ENCODE measurements around the gene BCLAF1.
"Not testable (repeated sequence)": the region's sequence is repeated elsewhere in the genome, so short reads cannot be mapped to it uniquely, and the experiment has no call there.

The BCLAF1 gene

DNA sequence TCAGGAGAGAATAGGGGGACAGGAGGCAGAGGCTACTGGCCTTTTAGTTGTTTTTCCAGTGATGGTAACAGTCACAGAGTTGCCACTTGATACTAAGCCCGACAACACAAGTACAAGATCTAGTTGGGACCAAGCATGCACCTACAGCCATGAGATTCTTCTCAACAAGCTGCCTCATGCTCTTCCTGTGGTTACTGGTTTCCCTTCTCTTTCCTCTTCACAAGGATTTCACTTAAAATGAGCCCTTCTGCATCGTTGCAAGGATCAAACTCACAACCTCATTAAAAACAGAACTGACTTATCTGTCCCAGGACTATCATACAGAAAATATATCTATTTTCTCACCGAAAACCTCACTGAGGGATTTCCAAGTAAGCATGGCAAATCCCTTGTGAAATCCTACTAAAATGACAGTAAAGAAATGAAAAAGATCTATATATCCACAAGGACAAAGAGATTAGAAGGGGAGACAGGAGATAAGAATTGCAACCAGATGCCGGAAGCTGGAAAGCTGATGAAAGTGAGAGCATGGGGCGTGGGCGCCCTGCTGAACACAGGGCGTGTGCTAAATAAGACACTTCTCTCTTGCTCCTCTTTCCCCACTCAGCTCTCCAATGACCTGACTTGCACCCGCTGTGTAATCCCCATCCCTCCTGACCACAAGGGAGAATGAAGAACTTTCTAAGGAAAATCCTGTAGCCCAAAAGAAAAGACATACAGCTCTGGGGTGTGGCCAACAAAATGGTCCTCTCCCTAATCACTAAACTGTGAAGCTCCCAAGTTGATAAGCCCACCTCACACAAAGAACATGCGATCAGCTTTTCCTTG lies 53.0 kb downstream of the BCLAF1 start:
- DNase-seq, result no peak

DNA sequence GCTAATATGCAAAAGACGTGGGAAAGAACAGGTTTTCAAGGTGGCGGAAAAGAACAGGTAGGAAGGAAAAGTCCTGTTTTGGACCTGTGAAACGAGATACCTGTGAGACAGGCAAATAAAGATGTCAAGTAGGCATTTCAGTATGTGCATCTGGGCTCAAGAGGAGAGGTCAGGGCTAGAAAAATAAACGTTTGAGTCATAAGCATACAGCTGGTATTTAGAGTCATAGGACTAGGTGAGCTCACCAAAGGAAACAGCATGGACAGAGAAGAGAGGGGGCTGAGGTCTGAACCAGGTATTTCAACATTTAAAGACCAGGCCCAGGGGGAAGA lies 54.4 kb downstream of the BCLAF1 start:
- no peak for DNase-seq

DNA sequence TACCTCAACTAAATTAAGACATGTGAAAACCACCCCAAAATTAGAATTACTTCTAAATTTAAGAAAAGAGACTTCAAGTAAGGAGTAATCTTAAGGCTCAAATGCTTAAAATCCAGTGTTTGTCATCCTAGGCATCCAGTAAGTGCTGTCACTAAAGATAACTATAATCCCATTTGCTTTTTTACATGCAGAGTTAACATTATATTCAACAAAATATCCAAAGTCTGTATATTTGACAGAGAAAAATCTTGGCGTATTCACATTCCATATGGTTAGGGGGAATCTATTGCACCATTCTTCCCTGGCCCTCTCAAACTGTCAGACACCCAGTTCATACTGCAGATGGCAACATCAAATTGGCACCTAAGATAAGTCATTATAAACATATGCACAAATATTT lies 56.9 kb downstream of the BCLAF1 start:
- DNase-seq, result no peak

DNA sequence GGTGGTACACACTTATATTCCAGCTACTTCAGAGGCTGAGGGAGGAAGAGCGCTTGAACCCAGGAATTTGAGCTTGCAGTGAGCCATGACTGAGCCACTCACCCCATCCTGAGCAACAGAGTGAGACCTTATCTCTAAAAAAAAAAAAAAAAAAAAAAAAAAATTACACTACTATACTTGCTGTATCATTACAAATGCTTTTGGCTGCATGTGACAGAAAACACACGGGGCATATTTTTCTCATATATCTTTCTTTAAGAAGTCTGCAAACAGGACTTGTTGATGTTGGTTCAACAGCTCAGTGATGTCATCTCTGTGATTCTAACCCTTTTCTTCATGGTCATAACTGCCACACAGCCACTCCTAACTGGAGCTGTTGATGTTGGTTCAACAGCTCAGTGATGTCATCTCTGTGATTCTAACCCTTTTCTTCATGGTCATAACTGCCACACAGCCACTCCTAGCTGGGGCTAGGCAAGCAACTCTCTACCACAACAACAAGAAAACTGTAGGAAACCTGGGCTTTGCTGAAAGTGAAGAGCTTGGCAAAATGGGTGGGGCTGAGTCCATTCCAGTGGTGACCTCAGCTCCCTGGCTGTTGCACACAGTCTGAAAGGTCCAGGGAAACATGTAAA lies 59.3 kb downstream of the BCLAF1 start:
- no peak for DNase-seq

DNA sequence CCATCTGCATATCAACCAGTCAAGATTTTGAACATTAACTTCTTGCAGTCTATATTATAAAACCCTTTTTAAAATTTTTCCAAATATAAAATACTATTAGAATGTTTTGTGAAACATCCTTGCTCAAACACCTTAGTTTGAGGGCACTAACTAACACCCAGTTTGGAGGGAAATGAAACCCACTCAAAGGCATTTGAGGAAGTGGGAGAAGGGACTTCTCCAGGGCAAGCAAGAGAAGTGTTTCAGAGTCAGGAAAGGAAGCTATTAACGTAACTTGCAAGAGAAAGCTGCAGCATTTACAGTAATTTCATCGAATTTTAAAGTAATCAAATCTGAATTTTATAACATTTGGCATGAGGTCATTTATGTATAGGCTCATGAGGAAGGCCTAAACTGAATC lies 60.8 kb downstream of the BCLAF1 start:
- no peak for DNase-seq

DNA sequence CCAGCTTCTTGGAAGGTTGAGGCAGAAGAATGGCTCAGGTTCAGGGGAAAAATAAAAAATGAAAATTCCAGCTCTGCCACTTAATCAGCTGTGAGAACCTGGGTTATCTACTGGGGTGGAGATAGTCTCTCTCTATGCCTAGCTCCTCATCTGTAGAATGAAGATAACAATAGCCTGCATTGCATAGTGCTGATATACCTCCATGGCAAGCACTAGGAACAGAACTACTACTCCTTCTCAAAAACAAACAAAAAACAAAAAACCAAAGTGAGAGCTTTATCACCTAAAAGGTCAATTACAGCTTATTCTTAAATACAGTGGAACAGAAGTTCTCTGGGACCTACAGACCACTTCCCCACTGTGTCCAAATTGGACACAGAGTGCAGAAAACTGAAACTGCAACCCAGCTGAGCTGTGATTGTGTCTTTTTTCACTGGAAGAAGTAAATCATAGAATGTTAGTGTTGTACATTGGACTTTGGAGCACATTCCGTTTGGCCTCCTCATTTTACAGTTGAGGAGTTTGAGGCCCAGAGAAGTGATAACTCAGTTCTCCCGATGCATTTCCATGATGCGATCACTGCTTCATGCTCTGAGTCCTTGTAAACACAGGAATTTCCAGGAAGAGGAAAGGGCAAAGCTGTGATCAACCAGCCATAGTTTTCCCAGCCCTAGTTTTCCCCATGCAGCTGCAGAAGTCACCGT lies 62.8 kb downstream of the BCLAF1 start:
- DNase-seq, result no peak

DNA sequence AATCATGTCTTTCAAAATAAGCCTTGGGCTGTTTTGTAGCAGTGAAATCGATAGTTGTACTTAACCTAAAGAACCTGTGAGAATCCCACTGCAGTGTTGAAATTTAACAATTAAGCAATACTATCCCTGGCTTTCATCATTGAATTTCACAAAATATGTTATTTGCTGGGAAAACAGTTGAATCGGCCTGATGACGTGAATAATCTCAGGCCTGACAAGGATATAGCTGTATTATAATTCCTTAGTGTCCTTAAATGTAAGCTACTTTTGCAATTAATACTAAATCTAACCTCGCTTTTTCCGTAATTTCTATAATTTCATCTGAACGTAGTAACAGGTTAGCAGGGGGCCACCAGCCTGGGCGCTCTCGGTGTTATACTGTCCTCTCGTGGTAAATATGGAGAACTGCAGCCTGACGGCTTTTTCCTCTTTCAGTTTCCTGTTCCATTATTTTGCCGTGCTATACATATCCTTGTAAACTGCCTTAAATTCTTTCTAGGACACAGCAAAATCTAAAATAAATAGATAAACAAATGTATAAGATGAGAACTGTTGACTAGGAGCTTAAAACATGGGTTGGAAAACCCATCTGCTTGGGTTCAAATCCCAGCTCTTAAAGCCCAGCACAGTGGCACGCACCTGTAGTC lies 63.5 kb downstream of the BCLAF1 start:
- DNase-seq, result peak; percentile 35

DNA sequence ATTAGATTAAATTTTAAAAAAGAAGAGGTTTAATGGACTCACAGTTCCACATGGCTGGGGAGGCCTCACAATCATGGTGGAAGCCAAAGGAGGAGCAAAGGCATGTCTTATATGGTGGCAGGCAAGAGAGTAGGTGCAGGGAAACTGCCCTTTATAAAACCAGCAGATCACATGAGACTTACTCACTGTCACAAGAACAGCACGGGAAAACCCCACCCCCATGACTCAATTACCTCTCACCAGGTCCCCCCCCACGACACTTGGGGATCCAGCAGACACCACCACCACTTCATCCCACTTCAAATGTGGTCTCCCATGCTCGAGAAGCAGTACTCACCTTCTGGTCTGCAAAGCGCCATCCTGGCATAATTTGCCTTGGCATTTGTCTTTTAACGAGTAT lies 64.2 kb downstream of the BCLAF1 start:
- no peak for DNase-seq

DNA sequence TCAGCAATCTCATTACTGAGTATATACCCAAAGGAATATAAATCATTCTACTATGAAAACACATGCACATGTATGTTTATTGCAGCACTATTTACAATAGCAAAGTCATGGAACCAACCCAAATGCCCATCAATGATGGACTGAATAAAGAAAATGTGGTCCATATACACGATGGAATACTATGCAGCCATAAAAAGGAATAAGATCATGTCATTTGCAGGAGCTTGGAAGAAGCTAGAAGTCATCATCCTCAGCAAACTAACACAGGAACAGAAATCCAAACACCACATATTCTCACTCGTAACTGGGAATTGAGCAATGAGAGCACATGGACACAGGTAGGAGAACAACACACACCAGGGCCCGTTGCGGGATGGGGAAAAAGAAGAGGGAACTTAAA lies 64.7 kb downstream of the BCLAF1 start:
- DNase-seq, result not testable (repeated sequence)

DNA sequence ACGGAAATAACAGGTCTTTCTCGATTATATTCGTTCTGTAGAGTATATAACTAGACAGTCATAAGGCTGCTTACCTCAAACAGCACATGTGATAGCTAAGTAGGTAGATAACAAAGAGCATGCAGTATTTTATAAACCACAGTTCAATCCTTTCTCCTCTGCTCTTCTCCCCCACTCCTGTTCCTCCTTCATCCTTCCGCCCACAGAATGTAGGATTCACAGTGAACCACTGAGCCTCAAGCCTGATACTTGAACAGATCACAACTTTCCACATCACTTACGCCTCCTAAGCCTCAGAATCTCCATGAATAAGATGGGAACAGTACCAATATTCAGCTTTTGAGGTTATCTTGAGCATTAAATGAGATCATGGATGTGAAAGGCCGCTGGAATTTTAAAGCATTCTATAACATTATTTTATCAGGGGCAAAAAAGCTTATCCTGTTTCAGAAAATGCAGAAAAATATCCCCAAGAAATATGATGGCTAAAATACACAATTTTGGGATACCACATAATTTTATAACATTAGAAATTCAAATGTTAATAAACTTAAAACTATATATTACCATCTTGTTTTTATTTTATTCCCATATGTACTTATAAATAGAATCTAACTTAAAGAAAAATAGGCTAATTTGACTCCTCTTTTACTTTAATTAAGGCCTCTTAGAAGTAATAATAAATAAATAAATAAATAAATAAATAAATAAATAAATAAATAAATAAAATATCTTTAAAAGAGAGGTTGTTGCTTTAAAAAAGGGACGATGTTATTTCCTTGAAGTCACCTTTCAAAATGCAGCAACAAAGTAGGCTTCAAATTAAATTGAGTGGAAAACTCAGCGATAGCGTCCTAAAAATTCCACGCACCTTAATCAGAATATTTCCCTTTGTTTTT lies 72.9 kb downstream of the BCLAF1 start:
- DNase-seq, result no peak

DNA sequence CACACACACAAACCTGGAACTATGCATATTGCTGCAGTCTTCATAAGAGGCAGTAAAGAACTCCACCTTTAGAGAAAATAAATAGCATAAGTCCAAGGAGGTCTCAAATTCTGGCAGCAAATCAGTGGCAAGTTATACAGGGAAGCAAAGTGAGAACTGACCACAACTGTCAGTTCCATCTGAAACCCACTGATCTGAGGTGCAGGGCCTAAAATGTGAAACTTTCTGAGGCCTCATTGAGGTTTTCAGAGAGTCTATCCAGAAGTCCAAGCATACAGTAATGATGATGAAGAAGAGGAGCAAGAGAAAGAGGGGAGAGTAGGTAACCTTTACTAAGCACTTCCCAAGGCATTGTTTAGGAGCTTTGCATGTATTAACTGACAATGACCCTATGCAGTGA lies 75.8 kb downstream of the BCLAF1 start:
- no peak for DNase-seq

DNA sequence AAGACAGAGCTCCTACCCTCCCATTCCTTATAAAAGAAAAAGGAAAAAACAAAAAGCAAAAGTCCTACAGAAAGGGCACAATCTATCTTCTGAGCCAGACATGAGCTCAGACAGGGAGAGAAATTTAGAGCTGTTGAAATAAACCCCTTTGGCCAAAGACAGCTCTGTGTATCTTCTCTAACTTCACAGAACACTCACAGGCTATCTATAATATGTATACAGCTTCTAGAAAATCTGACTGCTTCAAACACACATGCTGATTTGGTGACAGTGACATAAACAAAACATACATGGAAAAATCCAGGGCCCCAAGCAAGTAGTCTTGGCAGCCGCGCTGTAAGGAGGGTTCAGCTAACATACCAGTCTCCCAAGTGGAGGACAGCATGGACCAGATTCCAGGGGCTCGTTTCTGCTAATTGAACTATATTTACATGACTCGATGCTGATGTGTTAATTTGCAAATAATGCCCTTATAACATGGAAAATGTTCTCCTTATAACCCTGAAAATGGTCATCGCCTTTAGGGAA lies 76.6 kb downstream of the BCLAF1 start:
- DNase-seq, result no peak

DNA sequence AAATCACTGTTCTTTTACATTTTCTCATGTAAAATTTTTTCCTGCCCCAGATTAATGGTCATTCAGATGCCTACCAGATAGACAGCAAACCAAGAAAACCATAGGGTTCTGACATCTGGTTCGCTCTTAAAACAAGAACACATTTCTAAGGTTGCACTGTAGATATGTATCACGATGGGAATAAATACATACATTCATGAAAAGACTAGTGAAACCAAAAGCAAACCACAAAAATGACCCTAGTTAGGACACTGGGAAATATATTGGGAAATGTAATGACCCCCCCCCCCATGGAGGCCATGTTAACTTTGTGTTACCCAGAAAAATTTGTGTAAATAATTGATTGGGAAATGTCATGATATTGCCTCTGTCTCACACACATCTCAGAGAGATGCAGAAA lies 77.0 kb downstream of the BCLAF1 start:
- no peak for DNase-seq

DNA sequence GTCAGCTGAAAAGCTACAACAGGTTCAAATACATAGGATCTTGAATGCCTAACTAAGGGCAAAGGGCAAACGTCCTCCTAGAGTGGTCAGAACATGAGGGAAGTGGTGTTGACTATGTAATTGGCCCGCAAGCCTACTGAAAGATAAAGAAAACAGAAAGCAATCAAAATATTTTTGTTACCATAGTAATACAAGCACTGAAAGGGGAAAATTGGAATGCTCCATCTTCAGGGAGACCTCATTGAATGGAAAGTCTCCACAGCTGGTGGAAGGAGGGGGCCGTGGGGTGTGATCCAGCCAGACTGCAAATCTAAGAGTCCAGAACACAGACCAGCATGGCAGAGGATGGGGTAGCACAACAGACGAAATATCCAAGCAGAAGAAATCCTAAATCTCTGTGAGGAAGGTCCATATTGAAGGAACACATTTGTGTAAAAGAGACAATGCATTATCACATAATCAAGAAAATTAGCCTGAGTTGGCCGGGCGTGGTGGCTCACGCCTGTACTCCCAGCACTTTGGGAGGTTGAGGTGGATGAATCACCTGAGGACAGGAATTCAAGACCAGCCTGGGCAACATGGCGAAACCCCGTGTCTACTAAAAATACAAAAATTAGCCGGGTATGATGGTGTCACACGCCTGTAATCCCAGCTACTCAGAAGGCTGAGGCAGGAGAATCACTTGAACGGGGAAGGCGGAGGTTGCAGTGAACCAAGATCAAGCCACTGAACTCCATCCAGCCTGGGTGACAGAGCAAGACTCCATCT lies 79.1 kb downstream of the BCLAF1 start:
- no peak for DNase-seq

DNA sequence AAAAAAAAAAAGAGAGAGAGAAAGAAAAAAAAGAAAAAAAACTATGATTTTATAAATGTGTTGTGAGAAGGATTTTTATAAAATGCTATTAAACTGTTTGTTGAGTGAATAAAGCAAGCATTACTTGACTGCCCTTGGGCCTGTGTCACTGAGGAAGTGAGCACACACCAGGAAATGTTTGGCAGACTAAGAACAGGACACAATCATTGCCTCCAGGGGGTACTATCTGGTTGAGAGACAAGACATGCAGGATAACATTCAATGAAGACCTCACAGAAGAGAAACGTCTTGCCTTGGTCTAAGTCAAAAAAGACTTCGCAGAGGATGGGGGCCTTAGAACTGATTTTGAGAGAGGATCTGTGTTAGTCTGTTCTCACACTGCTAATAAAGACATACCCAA lies 80.2 kb downstream of the BCLAF1 start:
- DNase-seq, result no peak

DNA sequence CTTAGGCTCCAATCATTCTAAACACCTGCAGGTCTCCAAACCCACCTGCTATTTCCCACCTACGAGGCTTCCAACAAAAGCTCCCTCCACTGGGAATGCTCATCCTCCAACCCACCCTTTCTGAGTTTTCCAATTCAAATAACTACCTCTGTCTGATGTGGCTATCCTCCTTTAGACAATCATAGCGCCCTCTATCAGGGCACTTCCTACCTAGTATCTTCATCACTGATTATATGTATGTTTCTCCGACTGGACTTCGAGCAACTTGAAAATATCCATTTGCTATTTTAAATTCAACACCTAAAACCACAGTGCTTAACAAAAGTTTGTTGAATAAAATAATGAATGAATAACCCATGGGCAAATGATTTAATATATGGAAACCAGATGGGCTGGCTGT lies 80.9 kb downstream of the BCLAF1 start:
- no peak for DNase-seq

All from NCI-H1105 (cell line).